ENCODE measurements around the gene PLCG2. TPM values are rescaled to one million over a fixed set of nuclear protein-coding genes. Genes with fewer than 3 reads are reported as not detected.
"Not testable (repeated sequence)": the region's sequence is repeated elsewhere in the genome, so short reads cannot be mapped to it uniquely, and the experiment has no call there.

Gene PLCG2
- total and polyA plus RNA-seq, 8 donors, result 5.1 to 48.7 (median 9.4) TPM

DNA sequence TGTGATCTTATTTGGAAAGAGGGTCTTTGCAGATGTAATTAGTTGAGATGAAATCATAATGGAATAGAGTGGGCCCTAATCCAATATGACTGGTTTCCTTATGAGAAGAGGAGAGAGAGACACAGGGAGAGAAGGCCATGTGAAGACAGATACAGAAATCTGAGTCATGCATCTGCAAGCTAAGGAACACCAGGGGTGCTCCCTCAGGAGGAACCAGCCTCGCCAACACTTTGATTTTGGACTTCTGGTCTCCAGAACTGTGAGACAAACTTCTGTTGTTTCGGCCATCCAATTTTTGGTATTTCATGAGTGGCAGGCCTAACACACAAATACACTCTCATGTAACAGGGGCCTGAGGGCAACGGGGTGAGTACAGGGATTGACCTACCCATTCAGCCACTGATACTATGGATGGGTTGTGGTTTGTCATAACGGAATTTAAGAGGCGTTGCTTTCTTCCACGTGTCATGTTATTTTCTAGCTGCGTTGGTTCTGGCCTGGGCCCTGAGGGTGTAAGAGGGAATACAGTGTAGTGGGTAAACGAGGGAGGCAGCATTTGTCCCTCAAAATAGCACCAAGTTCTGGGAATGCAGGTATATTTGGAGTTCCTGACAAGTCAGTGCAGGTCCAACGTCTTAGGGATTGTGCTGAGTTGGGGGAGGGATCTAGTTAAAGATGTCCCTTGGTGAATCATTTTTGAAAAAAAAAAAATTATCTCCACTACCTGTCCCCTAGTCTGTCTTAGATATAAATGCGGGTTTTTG, 17.7 kb downstream of the PLCG2 start:
- Histone ChIP-seq H3K4me3 (no peak overlapping the region), H3K27ac (peak overlapping the region in 1 of 2 donors; percentile 83), H3K27me3 (no peaks in the 10 kb centered on the region), H3K9me3 (no peaks in the 10 kb centered on the region), H3K36me3 (peaks cover 0 to 4% of the 10 kb centered on the region in 2 donors), H3K4me1 (peaks cover 0 to 40% of the 10 kb centered on the region in 2 donors)
- TF ChIP-seq, protein P1, sequence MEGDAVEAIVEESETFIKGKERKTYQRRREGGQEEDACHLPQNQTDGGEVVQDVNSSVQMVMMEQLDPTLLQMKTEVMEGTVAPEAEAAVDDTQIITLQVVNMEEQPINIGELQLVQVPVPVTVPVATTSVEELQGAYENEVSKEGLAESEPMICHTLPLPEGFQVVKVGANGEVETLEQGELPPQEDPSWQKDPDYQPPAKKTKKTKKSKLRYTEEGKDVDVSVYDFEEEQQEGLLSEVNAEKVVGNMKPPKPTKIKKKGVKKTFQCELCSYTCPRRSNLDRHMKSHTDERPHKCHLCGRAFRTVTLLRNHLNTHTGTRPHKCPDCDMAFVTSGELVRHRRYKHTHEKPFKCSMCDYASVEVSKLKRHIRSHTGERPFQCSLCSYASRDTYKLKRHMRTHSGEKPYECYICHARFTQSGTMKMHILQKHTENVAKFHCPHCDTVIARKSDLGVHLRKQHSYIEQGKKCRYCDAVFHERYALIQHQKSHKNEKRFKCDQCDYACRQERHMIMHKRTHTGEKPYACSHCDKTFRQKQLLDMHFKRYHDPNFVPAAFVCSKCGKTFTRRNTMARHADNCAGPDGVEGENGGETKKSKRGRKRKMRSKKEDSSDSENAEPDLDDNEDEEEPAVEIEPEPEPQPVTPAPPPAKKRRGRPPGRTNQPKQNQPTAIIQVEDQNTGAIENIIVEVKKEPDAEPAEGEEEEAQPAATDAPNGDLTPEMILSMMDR (IDR thresholded peaks at IDR 0.05), result no peak
- no peak for ATAC-seq
- intact Hi-C loops (cut with DNase I), result no loop called here
- DNase-seq, result no peak

DNA sequence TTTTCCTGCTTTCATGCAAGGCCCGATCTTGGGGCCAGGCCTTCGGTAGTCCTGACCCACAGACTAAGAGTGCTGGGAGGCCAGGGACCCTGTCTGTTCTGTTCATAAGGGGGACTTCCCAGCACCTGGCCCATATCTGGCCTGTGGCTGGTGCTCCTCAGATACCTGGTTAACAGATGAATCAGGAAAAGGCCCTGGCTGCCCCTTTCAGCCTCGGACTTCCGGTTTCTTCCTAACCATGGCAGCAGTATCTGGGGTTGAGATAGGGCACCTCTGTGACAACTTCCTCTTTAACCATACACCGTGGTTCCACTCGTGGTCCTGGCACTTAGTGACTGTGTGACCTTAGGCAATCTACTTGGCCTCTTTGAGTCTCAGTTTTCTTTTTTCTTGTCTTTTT, 18.4 kb downstream of the PLCG2 start:
- intact Hi-C loops (cut with DNase I), result no loop called here
- DNase-seq, result peak in 1 of 4 donors; percentile 49

DNA sequence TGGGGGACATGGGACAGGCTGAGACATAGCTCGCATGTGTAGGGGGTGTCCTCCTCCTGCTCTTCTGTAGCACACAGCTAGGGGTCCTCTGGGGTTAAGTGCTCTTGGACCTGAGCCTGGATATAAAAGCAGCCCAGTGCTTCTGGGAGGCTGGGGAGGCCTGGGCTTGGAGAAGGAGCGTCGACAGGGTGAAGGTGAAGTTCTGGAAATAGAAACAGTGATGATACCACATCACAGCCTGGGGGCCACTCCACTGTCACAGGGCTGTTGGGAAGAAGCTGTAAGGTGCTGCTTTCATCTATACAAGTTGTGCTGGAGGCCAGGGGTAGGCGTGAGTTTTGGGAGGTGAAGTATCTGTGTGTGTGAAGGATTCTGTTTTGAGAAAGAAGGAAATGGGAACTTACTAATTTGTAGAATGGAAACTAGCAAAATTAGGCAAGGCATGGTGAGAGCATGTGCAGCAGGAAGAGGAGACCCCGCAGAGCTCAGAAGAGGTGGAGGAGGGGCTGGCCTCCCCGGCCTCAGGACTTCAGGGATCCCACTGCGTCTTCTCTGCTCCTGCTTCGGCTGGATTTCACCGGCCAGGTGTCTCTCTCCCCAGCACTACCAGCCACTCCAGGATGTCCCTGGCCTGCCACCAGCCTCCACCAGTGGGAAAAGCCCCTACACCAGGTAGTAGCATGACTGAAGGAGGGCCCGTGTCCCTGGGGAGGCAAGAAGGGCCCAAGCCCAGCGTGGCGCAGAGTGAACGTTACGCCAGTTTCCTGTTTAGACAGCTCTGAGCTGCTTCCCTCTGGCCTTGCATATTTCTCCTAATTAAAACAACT, 19.4 kb downstream of the PLCG2 start:
- TF ChIP-seq, protein P1 (IDR thresholded peaks at IDR 0.05), result no peak
- DNase-seq (peak in 3 of 4 donors; percentile 7 to 89 (median 55)), ATAC-seq (peak; percentile 48)
- no peaks in the 10 kb centered on the region for H3K36me3 ChIP-seq
- H3K4me3 ChIP-seq, result no peak overlapping the region
- peaks cover 0 to 40% of the 10 kb centered on the region in 2 donors for H3K4me1 ChIP-seq
- no peaks in the 10 kb centered on the region for H3K9me3 ChIP-seq
- intact Hi-C loops (cut with DNase I), result no loop called here
- peak overlapping the region in 1 of 2 donors; percentile 83 for H3K27ac ChIP-seq
- H3K27me3 ChIP-seq, result no peaks in the 10 kb centered on the region

More for the DNA sequence above, 18.4 kb downstream of the PLCG2 start:
- peak; percentile 70 for ATAC-seq
- H3K4me3 ChIP-seq, result no peak overlapping the region
- H3K4me1 ChIP-seq, result peaks cover 0 to 40% of the 10 kb centered on the region in 2 donors
- H3K27ac ChIP-seq, result peak overlapping the region in 1 of 2 donors; percentile 83
- H3K9me3 ChIP-seq, result no peaks in the 10 kb centered on the region
- TF ChIP-seq, protein P1 (IDR thresholded peaks at IDR 0.05), result no peak
- H3K27me3 ChIP-seq, result no peaks in the 10 kb centered on the region
- H3K36me3 ChIP-seq, result no peaks in the 10 kb centered on the region

DNA sequence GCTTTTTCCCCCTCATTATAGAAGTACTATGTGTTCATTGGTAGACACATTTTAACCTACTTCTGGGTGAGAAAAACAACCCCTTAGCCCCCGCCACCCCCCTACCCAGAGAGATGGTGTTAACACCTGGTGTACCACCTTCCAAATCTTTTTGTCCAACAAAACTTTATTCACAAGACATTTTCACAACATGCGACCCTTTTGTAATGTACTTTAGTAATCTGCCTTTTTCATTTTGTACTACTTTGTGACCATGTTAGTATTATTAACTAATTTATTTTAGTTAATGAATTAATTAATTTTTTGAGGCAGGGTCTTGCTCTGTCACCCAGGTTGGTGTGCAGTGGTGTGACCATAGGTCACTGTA, 20.0 kb downstream of the PLCG2 start:
- H3K4me1 ChIP-seq, result peaks cover 0 to 44% of the 10 kb centered on the region in 2 donors
- peak overlapping the region in 1 of 2 donors; percentile 83 for H3K27ac ChIP-seq
- no peaks in the 10 kb centered on the region for H3K36me3 ChIP-seq
- H3K4me3 ChIP-seq, result no peak overlapping the region
- H3K27me3 ChIP-seq, result no peaks in the 10 kb centered on the region
- TF ChIP-seq, protein P1 (IDR thresholded peaks at IDR 0.05), result no peak
- H3K9me3 ChIP-seq, result no peaks in the 10 kb centered on the region
- DNase-seq (no peak), ATAC-seq (no peak)
- intact Hi-C loops (cut with DNase I), result no loop called here

DNA sequence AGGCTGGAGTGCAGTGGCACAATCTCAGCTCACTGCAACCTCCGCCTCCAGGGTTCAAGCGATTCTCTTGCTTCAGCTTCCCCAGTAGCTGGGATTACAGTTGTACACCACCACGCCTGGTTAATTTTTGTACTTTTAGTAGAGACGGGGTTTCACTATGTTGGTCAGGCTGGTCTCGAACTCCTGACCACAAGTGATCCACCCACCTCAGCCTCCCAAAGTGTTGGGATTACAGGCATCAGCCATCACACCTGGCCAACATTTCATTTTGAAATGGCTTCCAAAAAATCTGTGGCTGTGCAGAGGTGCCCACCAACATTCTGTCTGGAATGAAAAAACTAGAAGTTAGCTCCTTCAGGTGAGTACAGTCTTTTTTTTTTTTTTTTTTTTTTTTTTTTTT, 22.6 kb downstream of the PLCG2 start:
- H3K36me3 ChIP-seq; H3K27me3 ChIP-seq; H3K9me3 ChIP-seq; ATAC-seq; H3K27ac ChIP-seq; DNase-seq; H3K4me3 ChIP-seq; intact Hi-C loops (cut with DNase I): not testable (repeated sequence)
- H3K4me1 ChIP-seq, result peaks cover 0 to 37% of the 10 kb centered on the region in 2 donors

Measured in left lung (tissue), 10 donors.